Smooth muscle cell (in vitro differentiated cells): Measurements from ENCODE around the gene PPM1B. TPM values are rescaled to one million over a fixed set of nuclear protein-coding genes. Genes with fewer than 3 reads are reported as not detected.
"Not testable (repeated sequence)": the region's sequence is repeated elsewhere in the genome, so short reads cannot be mapped to it uniquely, and the experiment has no call there.

Experiments
- DNase-seq: peaks from one replicate; lab custom pipeline; 2025; ENCODE audit not compliant: unreplicated experiment; lab: John Stamatoyannopoulos, UW
- H2AFZ ChIP-seq: fragments of 200-600 bp; sonication (generic); 2 replicates; pipeline ENCODE4 v1.6.0; 2016; ENCODE audit warnings: antibody characterized with exemption, low read depth, mild to moderate bottlenecking
- H3F3A ChIP-seq: fragments of 200-600 bp; sonication (generic); 2 replicates; pipeline ENCODE4 v1.6.0; 2017; ENCODE audit warnings: antibody characterized with exemption, low read depth
- H3K27ac ChIP-seq: fragments of 200-600 bp; sonication (generic); 2 replicates; pipeline ENCODE4 v1.5.1; 2016; ENCODE audit warnings: low read depth, mild to moderate bottlenecking
- H3K27me3 ChIP-seq: fragments of 200-600 bp; sonication (generic); 2 replicates; pipeline ENCODE4 v1.6.1; 2016; ENCODE audit warnings: low read depth, mild to moderate bottlenecking
- H3K36me3 ChIP-seq: fragments of 200-600 bp; sonication (generic); 2 replicates; pipeline ENCODE4 v1.5.1; 2016; ENCODE audit warnings: low read depth
- H3K4me1 ChIP-seq: fragments of 200-600 bp; sonication (generic); 2 replicates; pipeline ENCODE4 v1.5.1; 2016; ENCODE audit warnings: low read depth
- H3K4me2 ChIP-seq: fragments of 200-600 bp; sonication (generic); 2 replicates; pipeline ENCODE4 v1.6.0; 2016; ENCODE audit warnings: mild to moderate bottlenecking
- H3K4me3 ChIP-seq: fragments of 200-600 bp; sonication (generic); 2 replicates; pipeline ENCODE4 v1.5.1; 2016; ENCODE audit warnings: mild to moderate bottlenecking
- H3K79me2 ChIP-seq: fragments of 200-600 bp; sonication (generic); 2 replicates; pipeline ENCODE4 v1.6.0; 2016; ENCODE audit warnings: low read depth, mild to moderate bottlenecking
- H3K9ac ChIP-seq: fragments of 200-600 bp; sonication (generic); 2 replicates; pipeline ENCODE4 v1.6.0; 2016; ENCODE audit warnings: low read depth
- H3K9me3 ChIP-seq: fragments of 200-600 bp; sonication (generic); replicated peaks from 2 replicates; pipeline ENCODE4 v1.5.1; 2016; ENCODE audit warnings: low read depth
- H4K20me1 ChIP-seq: fragments of 200-600 bp; sonication (generic); 2 replicates; pipeline ENCODE4 v1.6.0; 2016; ENCODE audit warnings: low read depth
- CTCF ChIP-seq: fragments of 200-600 bp; sonication (generic); IDR thresholded peaks from 2 replicates; pipeline ENCODE4 v1.5.1; 2017; ENCODE audit warnings: borderline replicate concordance, mild to moderate bottlenecking, antibody characterized with exemption; ENCODE audit not compliant: insufficient read depth, poor library complexity, severe bottlenecking
- WGBS: methylation state at CpG from one replicate; pipeline ENCODE4 v1.1.7; 2016; ENCODE audit warnings: low lambda C conversion rate; 5-methylcytosine and 5-hydroxymethylcytosine counted together
- polyA plus RNA-seq: library from polyadenylated mRNA; unstranded; fragments of >200 nt; fragmentation: Nextera tagmentation; extraction: Ambion mirVana; gene quantifications from 2 replicates; pipeline ENCODE4 v1.2.1, GENCODE V29; 2016
- total RNA-seq: library from RNA; depleted of rRNA; stranded (reverse); fragments of >200 nt; gene quantifications from 2 replicates; pipeline ENCODE4 v1.2.3, GENCODE V29; 2014

Gene PPM1B
- total and polyA plus RNA-seq, 2 experiments from 2014 or later, result 20.8 to 27.0 TPM

DNA sequence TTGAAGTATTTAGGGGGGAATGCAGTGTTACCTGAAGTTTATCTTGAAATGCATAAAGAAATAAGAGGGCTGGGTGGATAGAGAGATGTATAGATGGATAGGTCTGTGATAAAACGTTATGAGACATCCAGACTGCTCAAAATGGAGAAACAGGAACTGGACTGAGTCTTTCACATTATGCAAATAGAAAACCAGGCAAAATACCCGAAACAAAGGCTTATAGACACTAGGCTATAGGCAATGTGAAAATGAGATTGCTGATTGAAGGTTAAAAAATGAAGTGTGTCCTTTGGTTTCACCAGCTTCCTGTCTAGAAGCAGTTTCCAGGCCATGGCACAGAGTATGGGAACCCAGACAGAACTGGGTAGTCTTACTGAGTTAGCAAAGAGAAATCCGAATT is 81.7 kb downstream of the PPM1B start:
- Histone ChIP-seq H3K4me3 (no peak overlapping the region), H3K9me3 (no peaks in the 10 kb centered on the region), H3K27me3 (no peaks in the 10 kb centered on the region), H3F3A (no peaks in the 10 kb centered on the region), H4K20me1 (no peaks in the 10 kb centered on the region), H3K36me3 (no peaks in the 10 kb centered on the region), H2AFZ (no peak overlapping the region), H3K9ac (no peak overlapping the region), H3K79me2 (no peaks in the 10 kb centered on the region), H3K27ac (no peak overlapping the region), H3K4me1 (no peaks in the 10 kb centered on the region), H3K4me2 (no peak overlapping the region)
- no peak for TF ChIP-seq CTCF
- DNase-seq, result no peak
- WGBS, result 76% methylated on average over 3 of the region's 3 CpGs

DNA sequence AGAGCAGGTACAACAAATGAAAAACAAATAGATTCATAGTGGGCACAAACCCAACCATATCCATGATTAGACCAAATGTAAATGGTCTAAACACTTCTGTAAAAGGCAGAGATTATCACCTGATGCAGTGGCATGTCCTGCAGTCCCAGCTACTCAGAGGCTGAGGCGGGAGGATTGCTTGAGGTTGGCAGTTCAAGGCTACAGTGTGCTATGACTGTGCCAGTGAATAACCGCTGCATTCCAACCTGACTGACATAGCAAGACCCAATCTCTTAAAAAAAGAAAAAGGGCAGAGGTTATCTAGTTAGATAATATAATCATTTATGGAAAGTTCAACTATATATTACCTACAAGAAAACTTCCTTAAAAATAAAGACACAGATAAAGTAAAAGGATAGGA is 85.3 kb downstream of the PPM1B start:
- Histone ChIP-seq H2AFZ (no peak overlapping the region), H3K9me3 (no peaks in the 10 kb centered on the region), H3K27me3 (no peaks in the 10 kb centered on the region), H3F3A (no peaks in the 10 kb centered on the region), H4K20me1 (no peaks in the 10 kb centered on the region), H3K4me3 (no peak overlapping the region), H3K27ac (no peak overlapping the region), H3K36me3 (no peaks in the 10 kb centered on the region), H3K79me2 (no peaks in the 10 kb centered on the region), H3K4me2 (no peak overlapping the region), H3K9ac (no peak overlapping the region), H3K4me1 (no peaks in the 10 kb centered on the region)
- no peak for DNase-seq
- no peak for TF ChIP-seq CTCF
- 98% methylated on average over 2 of the region's 2 CpGs for WGBS

DNA sequence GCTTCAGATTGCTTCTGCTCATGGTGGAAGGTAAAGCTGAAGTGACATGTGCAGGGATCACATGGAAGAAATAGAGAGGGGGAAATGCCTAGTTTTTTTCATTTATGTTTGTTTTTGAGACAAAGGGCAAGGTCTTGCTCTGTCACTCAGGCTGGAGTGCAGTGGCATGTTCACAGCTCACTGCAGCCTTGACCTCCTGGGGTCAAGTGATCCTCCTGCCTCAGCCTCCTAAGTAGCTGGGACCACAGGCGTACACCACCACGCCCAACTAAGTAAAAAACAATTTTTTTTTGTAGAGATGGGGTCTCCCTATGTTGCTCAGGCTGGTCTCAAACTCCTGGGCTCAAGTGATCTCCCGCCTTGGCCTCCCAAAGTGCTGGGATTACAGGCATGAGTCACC is 87.0 kb downstream of the PPM1B start:
- not testable (repeated sequence) for H3K36me3 ChIP-seq, H3K9ac ChIP-seq, H3F3A ChIP-seq, H3K4me2 ChIP-seq, H2AFZ ChIP-seq, DNase-seq, H3K4me3 ChIP-seq, H3K27ac ChIP-seq, H3K4me1 ChIP-seq, H3K79me2 ChIP-seq, H3K27me3 ChIP-seq, H4K20me1 ChIP-seq, H3K9me3 ChIP-seq
- 82% methylated on average over 3 of the region's 3 CpGs for WGBS

DNA sequence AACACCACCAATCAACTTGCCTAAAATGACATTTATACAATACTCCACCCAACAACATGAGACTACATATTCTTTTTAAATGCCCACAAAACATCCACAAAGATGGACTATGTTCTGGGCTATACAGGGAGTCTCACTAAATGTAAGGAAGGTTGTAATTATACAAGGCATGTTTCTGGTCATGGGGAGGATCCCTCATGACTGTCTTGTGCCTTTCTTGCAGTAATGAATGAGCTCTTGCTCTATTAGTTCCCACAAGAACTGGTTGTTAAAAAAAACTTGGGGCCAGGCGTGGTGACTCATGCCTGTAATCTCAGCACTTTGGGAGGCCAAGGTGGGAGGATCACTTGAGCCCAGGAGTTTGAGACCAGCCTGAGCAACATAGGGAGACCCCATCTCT is 89.1 kb downstream of the PPM1B start:
- H3K9me3 ChIP-seq, H3K36me3 ChIP-seq, H4K20me1 ChIP-seq, H3F3A ChIP-seq, H3K9ac ChIP-seq, H3K79me2 ChIP-seq, H3K4me3 ChIP-seq, H3K4me1 ChIP-seq, H3K4me2 ChIP-seq, H2AFZ ChIP-seq, H3K27me3 ChIP-seq, DNase-seq, H3K27ac ChIP-seq: not testable (repeated sequence)
- 86% methylated on average over 1 of the region's 1 CpG for WGBS

DNA sequence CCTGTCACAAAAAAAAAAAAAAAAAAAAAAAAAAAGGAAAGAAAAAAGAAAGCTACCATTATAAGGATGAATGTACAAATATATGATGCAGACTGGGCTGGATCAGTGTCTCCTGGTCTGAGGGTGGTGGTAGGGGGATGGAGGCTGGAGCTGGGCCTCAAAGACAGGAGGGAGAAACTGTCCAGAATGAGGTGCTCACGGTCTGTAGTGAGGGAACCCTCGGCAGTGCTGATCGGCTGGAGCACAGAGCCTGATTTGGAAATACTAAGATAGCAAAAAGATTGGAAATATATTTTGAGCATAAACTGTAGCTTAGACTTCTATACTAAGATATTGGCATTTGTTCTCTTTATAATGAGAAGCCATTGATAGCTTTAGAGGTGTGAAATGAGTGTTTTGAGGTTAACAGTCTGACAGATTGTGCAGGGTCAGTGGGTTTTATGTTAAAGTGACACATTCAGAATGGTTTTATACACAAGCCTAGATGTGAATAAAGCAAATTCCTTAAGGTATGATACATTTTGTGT is 98.7 kb downstream of the PPM1B start:
- Histone ChIP-seq H3K36me3 (no peaks in the 10 kb centered on the region), H3K27me3 (no peaks in the 10 kb centered on the region), H3F3A (no peaks in the 10 kb centered on the region), H3K9ac (no peak overlapping the region), H3K4me1 (no peaks in the 10 kb centered on the region), H3K4me3 (no peak overlapping the region), H4K20me1 (no peaks in the 10 kb centered on the region), H3K27ac (no peak overlapping the region), H2AFZ (no peak overlapping the region), H3K4me2 (no peak overlapping the region), H3K79me2 (no peaks in the 10 kb centered on the region), H3K9me3 (no peaks in the 10 kb centered on the region)
- 95% methylated on average over 3 of the region's 3 CpGs for WGBS
- TF ChIP-seq CTCF, result no peak
- no peak for DNase-seq
